GM23248 (cell line): ENCODE data around the gene PRPF38B.

Experiments
- EZH2 ChIP-seq: fragments of 200-600 bp; sonication (generic); IDR thresholded peaks from 2 replicates; pipeline ENCODE4 v1.6.1; 2018; ENCODE audit warnings: antibody characterized with exemption, mild to moderate bottlenecking; ENCODE audit not compliant: insufficient read depth, poor library complexity, severe bottlenecking
- EZH2phosphoT487 ChIP-seq: fragments of 200-600 bp; sonication (generic); IDR thresholded peaks from 2 replicates; pipeline ENCODE4 v1.6.1; 2018; ENCODE audit warnings: antibody characterized with exemption, moderate library complexity, mild to moderate bottlenecking, low read depth; ENCODE audit not compliant: insufficient read depth

- TF ChIP-seq EZH2 (no peak), EZH2phosphoT487 (no peak)
Measured at GRCh38 chr1:108701176-108701849, 9.2 kb downstream of the PRPF38B start.
